Left lung (tissue), 10 donors: ENCODE results near the gene MTOR. TPM values are rescaled to one million over a fixed set of nuclear protein-coding genes. Genes with fewer than 3 reads are reported as not detected.

ENCODE experiments used
- ATAC-seq: fragments of 200-7000 bp; cut with Tn5 transposase; one replicate; pipeline ENCODE4 v1.9.1; 2020; ENCODE audit warnings: moderate library complexity
- DNase-seq, 4 donors: peaks; one replicate each; pipeline ENCODE4 v3.0.0-alpha.2; 2013 to 2020
- H3K27ac ChIP-seq, 2 donors: fragments of 200-600 bp; sonication (generic) in 1 of 2; one replicate each; pipeline versions ENCODE4 v1.5.0 to v1.8.0; 2020 to 2021
- H3K27me3 ChIP-seq, 2 donors: fragments of 200-600 bp; sonication (generic) in 1 of 2; one replicate each; pipeline versions ENCODE4 v1.5.0 to v1.8.0; 2020 to 2021
- H3K36me3 ChIP-seq, 2 donors: fragments of 200-600 bp; sonication (generic) in 1 of 2; one replicate each; pipeline versions ENCODE4 v1.5.0 to v1.8.0; 2020 to 2021
- H3K4me1 ChIP-seq, 2 donors: fragments of 200-600 bp; one replicate each; pipeline ENCODE4 v1.8.0; 2021
- H3K4me3 ChIP-seq, 2 donors: fragments of 200-600 bp; sonication (generic) in 1 of 2; one replicate each; pipeline versions ENCODE4 v1.5.0 to v1.8.0; 2020 to 2021; ENCODE audit warnings: mild to moderate bottlenecking in 1 of 2
- H3K9me3 ChIP-seq, 2 donors: fragments of 200-600 bp; sonication (generic) in 1 of 2; one replicate each; pipeline versions ENCODE4 v1.5.0 to v1.8.0; 2020 to 2021
- intact Hi-C, 2 donors: fragments of 100-400 bp; cut with DNase I; formaldehyde crosslinking; loops; one replicate each; pipeline versions ENCODE4 v1.11.2 to v1.14.2; 2022
- polyA plus RNA-seq, 6 donors: library from polyadenylated mRNA; unstranded; fragments of 120-200 nt; gene quantifications; one replicate each; pipeline ENCODE4 v1.2.1, GENCODE V29; 2013; ENCODE audit not compliant: insufficient read length in 6 of 6
- total RNA-seq, 2 donors: library from RNA; stranded (reverse); fragmentation: NEBNext Ultra II Directional; extraction: Animal tissue kit (Norgen Biotek cat#: 25700); gene quantifications; one replicate each; pipeline ENCODE4 v1.2.1, GENCODE V29; 2021
- TF ChIP-seq, protein P1 (sequence below), 2 donors: fragments of 200-600 bp; sonication (generic) in 1 of 2; IDR thresholded peaks; one replicate each; pipeline versions ENCODE4 v1.5.0 to v1.8.0; 2021; ENCODE audit warnings: antibody characterized with exemption in 2 of 2
- donor health status: DM: no; HTN: yes; CAD: no.
- donor health status: DM: no; HTN: no; CAD: no.

MTOR gene
- total and polyA plus RNA-seq, 8 donors: 38.0 to 45.4 (median 39.9) TPM

- ATAC-seq: no peak
- Histone ChIP-seq H3K27ac (peak overlapping the region in 1 of 2 donors; percentile 16), H3K36me3 (peaks cover 0 to 73% of the 10 kb centered on the region in 2 donors)
These were observed 111.2 kb downstream of the MTOR start for GRCh38 chr1:11151114-11151513.

DNA sequence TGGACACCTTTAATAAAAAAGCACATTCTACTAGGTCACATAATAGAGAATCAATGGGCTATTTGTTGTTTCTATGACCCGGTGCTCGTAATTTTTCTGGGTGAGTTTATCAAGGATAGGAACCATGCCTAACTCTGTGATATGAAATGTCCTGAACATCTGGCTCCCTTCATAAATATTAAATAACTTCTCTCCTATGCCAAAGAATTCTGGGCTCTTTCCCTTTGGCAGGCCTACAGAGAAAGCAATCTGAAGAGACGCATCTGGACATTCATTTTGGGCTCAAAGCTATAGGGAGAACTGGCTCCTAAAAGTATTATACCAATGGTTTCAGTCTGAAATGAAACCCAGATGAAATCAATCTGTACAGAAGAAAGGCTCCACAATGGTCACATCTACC is 112.0 kb downstream of the MTOR start:
- H3K4me3 ChIP-seq: no peak overlapping the region
- H3K27ac ChIP-seq: no peak overlapping the region
- peaks cover 18 to 20% of the 10 kb centered on the region in 2 donors for H3K4me1 ChIP-seq
- no peaks in the 10 kb centered on the region for H3K27me3 ChIP-seq
- H3K36me3 ChIP-seq: peaks cover 0 to 73% of the 10 kb centered on the region in 2 donors
- intact Hi-C loops: no loop called here
- TF ChIP-seq, protein P1, sequence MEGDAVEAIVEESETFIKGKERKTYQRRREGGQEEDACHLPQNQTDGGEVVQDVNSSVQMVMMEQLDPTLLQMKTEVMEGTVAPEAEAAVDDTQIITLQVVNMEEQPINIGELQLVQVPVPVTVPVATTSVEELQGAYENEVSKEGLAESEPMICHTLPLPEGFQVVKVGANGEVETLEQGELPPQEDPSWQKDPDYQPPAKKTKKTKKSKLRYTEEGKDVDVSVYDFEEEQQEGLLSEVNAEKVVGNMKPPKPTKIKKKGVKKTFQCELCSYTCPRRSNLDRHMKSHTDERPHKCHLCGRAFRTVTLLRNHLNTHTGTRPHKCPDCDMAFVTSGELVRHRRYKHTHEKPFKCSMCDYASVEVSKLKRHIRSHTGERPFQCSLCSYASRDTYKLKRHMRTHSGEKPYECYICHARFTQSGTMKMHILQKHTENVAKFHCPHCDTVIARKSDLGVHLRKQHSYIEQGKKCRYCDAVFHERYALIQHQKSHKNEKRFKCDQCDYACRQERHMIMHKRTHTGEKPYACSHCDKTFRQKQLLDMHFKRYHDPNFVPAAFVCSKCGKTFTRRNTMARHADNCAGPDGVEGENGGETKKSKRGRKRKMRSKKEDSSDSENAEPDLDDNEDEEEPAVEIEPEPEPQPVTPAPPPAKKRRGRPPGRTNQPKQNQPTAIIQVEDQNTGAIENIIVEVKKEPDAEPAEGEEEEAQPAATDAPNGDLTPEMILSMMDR (IDR thresholded peaks at IDR 0.05): no peak
- H3K9me3 ChIP-seq: no peaks in the 10 kb centered on the region
- peak in 2 of 4 donors; percentile 90 to 91 for DNase-seq
- no peak for ATAC-seq

More at GRCh38 chr1:11151114-11151513, 111.2 kb downstream of the MTOR start:
- Histone ChIP-seq H3K9me3 (no peaks in the 10 kb centered on the region), H3K27me3 (no peaks in the 10 kb centered on the region), H3K4me3 (no peak overlapping the region), H3K4me1 (peaks cover 18 to 20% of the 10 kb centered on the region in 2 donors)
- no peak for DNase-seq
- intact Hi-C loops: no loop called here
- TF ChIP-seq, protein P1 (IDR thresholded peaks at IDR 0.05): no peak

GRCh38 chr1:11147197-11147770 is 115.1 kb downstream of the MTOR start:
- TF ChIP-seq, protein P1 (IDR thresholded peaks at IDR 0.05): no peak
- Histone ChIP-seq H3K36me3 (peaks cover 0 to 88% of the 10 kb centered on the region in 2 donors), H3K9me3 (no peaks in the 10 kb centered on the region), H3K4me3 (no peak overlapping the region), H3K27ac (no peak overlapping the region), H3K27me3 (no peaks in the 10 kb centered on the region), H3K4me1 (peaks cover 17 to 18% of the 10 kb centered on the region in 2 donors)
- ATAC-seq (no peak), DNase-seq (no peak)
- intact Hi-C loops: no loop called here

DNA sequence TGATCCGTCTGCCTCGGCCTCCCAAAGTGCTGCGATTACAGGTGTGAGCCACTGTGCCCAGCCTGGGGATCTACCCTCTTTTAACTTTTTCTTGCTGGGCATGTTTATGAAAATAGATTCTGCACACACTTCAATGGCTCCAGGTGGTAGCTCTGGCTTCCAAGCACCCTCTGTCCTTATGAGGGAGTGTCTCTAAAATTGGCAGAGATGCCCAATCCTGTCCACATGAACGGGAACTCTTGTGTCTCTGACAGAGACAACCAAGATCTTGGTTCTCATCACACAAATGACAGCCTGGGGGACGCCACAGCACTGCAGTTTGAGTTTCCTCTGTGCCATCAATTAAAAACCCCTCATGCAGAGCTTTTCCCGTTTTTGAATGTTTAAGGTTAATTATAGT is 116.6 kb downstream of the MTOR start:
- H3K9me3 ChIP-seq: no peaks in the 10 kb centered on the region
- H3K27ac ChIP-seq: no peak overlapping the region
- TF ChIP-seq, protein P1 (IDR thresholded peaks at IDR 0.05): no peak
- ATAC-seq (no peak), DNase-seq (no peak)
- no peak overlapping the region for H3K4me3 ChIP-seq
- intact Hi-C loops: no loop called here
- no peaks in the 10 kb centered on the region for H3K27me3 ChIP-seq
- peaks cover 4 to 7% of the 10 kb centered on the region in 2 donors for H3K4me1 ChIP-seq
- H3K36me3 ChIP-seq: peaks cover 0 to 92% of the 10 kb centered on the region in 2 donors

- intact Hi-C loops: no loop called here
- H3K4me3 ChIP-seq: no peak overlapping the region
- H3K9me3 ChIP-seq: no peaks in the 10 kb centered on the region
- H3K36me3 ChIP-seq: peaks cover 0 to 96% of the 10 kb centered on the region in 2 donors
- ATAC-seq (no peak), DNase-seq (no peak)
- peaks cover 4 to 7% of the 10 kb centered on the region in 2 donors for H3K4me1 ChIP-seq
- H3K27me3 ChIP-seq: no peaks in the 10 kb centered on the region
- TF ChIP-seq, protein P1 (IDR thresholded peaks at IDR 0.05): no peak
- no peak overlapping the region for H3K27ac ChIP-seq
These were observed 117.6 kb downstream of the MTOR start for GRCh38 chr1:11144570-11145256.
